ENCODE results near the gene ALDH1A2.
"Not testable (repeated sequence)": the region's sequence is repeated elsewhere in the genome, so short reads cannot be mapped to it uniquely, and the experiment has no call there.

Gene ALDH1A2

DNA sequence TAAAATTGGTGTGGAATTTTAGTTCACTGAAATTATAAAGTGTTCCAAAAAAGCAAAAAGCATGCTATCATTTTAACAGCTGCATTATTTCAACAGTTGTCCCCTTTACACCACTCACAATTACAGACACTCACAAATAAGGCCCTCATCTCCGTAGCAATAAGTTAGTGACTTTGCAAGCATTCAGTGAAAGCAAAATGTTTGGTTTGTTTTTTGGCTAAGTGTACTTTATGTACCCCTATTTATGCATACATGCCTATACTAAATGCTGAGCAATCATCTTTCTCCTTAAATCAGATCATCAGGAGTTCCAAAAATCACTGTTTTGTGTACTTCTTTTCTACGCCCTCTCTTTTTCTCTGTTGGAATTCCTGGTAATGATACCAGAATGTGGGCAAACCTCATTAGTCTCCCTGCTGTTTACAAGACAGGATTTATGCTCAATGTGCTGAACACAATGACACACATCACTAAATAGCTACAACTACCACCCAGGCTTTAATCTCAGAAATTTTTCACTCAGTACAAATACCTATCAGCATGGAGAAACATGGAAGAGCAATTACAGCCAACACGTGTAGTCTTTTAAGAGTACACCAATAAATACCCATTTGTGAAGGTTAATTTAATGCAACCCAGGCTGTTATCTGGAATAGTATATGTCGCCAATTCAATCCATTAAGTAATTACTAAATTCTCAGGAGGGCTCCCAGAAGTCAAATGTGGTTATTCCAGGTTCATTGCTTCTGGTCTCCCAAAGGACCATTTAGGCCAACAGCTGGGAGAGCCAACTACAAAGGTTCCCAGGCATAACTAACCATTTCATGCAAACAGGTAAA, 12.0 kb downstream of the ALDH1A2 start:
- TF ChIP-seq, protein P1, sequence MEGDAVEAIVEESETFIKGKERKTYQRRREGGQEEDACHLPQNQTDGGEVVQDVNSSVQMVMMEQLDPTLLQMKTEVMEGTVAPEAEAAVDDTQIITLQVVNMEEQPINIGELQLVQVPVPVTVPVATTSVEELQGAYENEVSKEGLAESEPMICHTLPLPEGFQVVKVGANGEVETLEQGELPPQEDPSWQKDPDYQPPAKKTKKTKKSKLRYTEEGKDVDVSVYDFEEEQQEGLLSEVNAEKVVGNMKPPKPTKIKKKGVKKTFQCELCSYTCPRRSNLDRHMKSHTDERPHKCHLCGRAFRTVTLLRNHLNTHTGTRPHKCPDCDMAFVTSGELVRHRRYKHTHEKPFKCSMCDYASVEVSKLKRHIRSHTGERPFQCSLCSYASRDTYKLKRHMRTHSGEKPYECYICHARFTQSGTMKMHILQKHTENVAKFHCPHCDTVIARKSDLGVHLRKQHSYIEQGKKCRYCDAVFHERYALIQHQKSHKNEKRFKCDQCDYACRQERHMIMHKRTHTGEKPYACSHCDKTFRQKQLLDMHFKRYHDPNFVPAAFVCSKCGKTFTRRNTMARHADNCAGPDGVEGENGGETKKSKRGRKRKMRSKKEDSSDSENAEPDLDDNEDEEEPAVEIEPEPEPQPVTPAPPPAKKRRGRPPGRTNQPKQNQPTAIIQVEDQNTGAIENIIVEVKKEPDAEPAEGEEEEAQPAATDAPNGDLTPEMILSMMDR (IDR thresholded peaks at IDR 0.05) = no peak
- Histone ChIP-seq H3K4me3 (no peak overlapping the region), H3K27ac (no peak overlapping the region)
- DNase-seq (ENCODE audit: low spot score) = no peak

DNA sequence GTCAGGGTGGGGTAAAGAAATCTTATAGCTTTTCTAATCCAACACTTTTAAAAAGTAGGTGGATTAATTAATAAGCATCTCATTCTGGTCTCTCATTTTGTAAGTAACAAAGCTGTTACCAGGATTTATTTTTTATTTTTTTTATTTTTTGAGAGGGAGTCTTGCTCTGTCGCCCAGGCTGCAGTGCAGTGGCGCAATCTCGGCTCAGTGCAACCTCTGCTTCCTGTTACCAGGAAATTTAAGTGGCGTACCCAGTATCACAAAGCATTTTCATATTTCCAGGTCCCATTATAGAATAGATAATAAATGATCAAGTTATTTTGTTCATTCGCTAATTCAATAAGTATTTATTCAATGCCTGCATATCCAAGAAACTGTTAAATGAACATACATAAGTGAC, 13.2 kb downstream of the ALDH1A2 start:
- DNase-seq (ENCODE audit: low spot score) = no peak
- TF ChIP-seq, protein P1 (IDR thresholded peaks at IDR 0.05) = no peak
- Histone ChIP-seq H3K4me3 (no peak overlapping the region), H3K27ac (no peak overlapping the region)

DNA sequence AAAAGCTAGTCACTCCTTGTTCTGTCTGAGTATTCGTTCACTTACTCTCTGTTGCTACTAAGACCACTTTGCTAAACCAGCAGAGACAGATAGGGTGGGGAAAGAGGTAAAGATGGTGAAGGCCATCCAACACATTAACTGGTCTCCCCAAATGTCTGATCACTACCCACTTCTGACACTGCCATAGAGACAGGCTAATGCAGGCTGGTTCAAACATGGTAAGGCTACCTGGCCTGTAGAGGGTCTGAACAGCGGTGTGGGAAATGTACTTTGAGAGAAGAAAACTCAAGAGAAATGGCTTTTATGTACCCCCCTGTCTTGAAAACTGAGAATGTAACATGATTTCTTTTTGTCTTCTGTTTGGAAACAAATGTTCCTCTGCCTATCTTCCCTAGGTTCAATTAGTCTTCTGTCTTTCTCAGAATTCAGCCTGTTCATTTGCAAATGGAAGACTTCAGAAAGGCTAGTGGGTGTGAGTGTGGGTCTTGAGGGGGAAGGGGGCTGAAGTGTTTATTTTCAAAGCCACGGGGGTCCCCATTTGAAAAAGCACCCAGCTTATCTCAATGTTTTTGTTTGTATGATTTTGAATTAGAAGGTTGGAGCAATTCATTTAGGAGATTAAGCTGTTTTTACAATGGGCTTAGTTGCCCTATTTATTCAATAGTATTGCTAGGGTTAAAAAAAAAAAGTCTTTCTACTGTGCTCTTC, 15.8 kb downstream of the ALDH1A2 start:
- no peak overlapping the region for H3K27ac ChIP-seq
- TF ChIP-seq, protein P1 (IDR thresholded peaks at IDR 0.05) = no peak
- no peak for DNase-seq (ENCODE audit: low spot score)
- no peak overlapping the region for H3K4me3 ChIP-seq

DNA sequence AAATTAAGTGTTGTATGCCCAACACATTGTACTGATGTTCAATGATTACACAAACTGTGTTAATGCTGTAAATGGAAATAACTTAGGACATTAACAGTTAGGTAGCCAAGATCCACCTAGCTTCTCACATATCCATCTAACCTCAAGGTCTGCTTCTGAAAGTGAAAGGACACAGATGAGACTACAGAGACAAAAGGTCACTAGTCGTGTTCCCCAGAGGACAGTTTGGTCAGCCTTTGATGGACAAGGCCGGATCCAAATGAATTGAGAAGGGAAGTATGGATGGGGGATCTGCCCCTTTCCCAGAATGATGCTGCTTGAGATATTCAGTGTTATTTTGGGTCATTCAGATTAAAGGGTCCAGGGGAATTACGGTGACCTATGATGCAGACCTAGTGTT, 17.2 kb downstream of the ALDH1A2 start:
- DNase-seq (ENCODE audit: low spot score) = no peak
- no peak overlapping the region for H3K4me3 ChIP-seq
- H3K27ac ChIP-seq = no peak overlapping the region
- TF ChIP-seq, protein P1 (IDR thresholded peaks at IDR 0.05) = no peak

DNA sequence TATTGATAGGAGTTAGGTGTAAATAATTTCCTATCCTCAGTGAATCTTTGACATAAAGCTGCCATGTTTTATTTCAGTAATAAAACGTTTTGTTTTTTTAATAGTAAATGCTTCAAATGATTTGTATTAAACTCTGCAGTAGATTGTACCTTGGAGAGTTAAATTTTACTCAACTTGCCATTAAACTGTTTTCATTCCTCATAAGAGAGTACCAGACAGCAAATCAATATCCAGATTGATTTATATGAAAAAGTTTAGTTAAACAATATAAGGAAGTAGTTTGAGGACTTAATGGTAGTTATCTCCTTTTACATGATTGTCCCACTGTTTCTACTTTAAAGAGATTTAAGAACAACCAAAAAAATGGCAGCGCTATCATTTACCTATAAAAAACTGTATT, 18.4 kb downstream of the ALDH1A2 start:
- no peak overlapping the region for H3K27ac ChIP-seq
- no peak for DNase-seq (ENCODE audit: low spot score)
- no peak overlapping the region for H3K4me3 ChIP-seq
- TF ChIP-seq, protein P1 (IDR thresholded peaks at IDR 0.05) = no peak

DNA sequence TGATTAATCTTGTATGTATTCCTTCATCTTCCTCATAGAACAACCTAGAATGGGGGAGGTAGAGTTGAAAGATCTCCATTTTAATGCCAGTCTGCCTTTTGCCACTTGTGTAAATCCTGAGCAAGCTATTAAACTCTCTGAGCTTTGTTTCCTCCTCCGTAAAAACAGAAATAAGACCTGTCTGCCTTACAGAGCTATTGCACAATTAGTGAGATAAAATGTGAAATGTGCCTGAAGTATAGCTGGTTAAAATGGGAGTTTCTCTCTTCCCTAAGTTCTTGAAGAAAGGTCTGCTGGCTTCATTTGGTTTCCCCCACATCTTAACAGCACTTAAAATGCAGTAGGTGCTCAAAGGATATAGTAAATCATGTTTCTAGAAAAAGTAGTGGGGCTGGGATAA, 19.0 kb downstream of the ALDH1A2 start:
- Histone ChIP-seq H3K27ac (no peak overlapping the region), H3K4me3 (no peak overlapping the region)
- TF ChIP-seq, protein P1 (IDR thresholded peaks at IDR 0.05) = no peak
- DNase-seq (ENCODE audit: low spot score) = no peak

DNA sequence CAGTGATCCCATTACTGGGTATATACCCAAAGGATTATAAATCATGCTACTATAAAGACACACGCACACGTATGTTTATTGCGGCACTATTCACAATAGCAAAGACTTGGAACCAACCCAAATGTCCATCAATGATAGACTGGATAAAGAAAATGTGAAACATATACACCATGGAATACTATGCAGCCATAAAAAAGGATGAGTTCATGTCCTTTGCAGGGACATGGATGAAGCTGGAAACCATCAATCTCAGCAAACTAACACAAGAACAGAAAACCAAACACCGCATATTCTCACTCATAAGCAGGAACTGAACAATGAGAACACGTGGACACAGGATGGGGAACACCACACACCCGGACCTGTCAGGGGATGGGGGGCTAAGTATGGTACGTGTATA, 20.1 kb downstream of the ALDH1A2 start:
- DNase-seq (ENCODE audit: low spot score) = not testable (repeated sequence)

More for the DNA sequence above, 20.1 kb downstream of the ALDH1A2 start:
- not testable (repeated sequence) for H3K27ac ChIP-seq, H3K4me3 ChIP-seq

Measured in coronary artery (tissue), 2 donors.